ENCODE data around the gene KIF23. TPM values are rescaled to one million over a fixed set of nuclear protein-coding genes. Genes with fewer than 3 reads are reported as not detected.

The KIF23 gene
- total RNA-seq, 2 donors from 2014 or later, result 53.4 to 82.6 TPM

- no peaks in the 10 kb centered on the region for H3K27me3 ChIP-seq (ENCODE audit: control insufficient read depth, insufficient read depth, low read length, poor library complexity, severe bottlenecking)
- 18 to 49% methylated on average over 12 to 46 of the region's 46 CpGs for WGBS, 2 experiments (ENCODE audit: insufficient coverage in 1 of 2, insufficient read length in 1 of 2)
- Mint-ChIP-seq H3K4me1 (peaks cover 16% of the 10 kb centered on the region), H3K36me3 (ENCODE audit: low read depth) (peaks cover 7% of the 10 kb centered on the region), H3K27me3 (ENCODE audit: insufficient read depth) (peaks cover 4% of the 10 kb centered on the region), H3K27ac (peak overlapping the region; percentile 97), H3K4me3 (peak overlapping the region; percentile 64), H3K9me3 (no peaks in the 10 kb centered on the region)
- peak; percentile 99 for DNase-seq
- peak; percentile 93 for TF ChIP-seq CTCF (conservative IDR thresholded peaks at IDR 0.05)
- peak overlapping the region; percentile 81 for H3K4me3 ChIP-seq (ENCODE audit: low read length)
- peak overlapping the region; percentile 92 for H3K9ac ChIP-seq (ENCODE audit: extremely low read depth, low read length, poor library complexity, severe bottlenecking)
- no peaks in the 10 kb centered on the region for H3K9me3 ChIP-seq (ENCODE audit: control insufficient read depth, low read length)
- H3K27ac ChIP-seq (ENCODE audit: low read depth, low read length), result peak overlapping the region; percentile 87
- peaks cover 14% of the 10 kb centered on the region for H3K4me1 ChIP-seq (ENCODE audit: control insufficient read depth, insufficient read depth, low read length)
- no peaks in the 10 kb centered on the region for H3K36me3 ChIP-seq (ENCODE audit: control insufficient read depth, insufficient read depth, low read length)
Observed at GRCh38 chr15:69462493-69463181, 48.5 kb downstream of the KIF23 start.

GRCh38 chr15:69463182-69463756, 49.1 kb downstream of the KIF23 start:
- H3K4me1 Mint-ChIP-seq, result peaks cover 21% of the 10 kb centered on the region
- no peak for TF ChIP-seq CTCF (conservative IDR thresholded peaks at IDR 0.05)
- peak overlapping the region; percentile 64 for H3K4me3 Mint-ChIP-seq
- no peak for DNase-seq
- no peaks in the 10 kb centered on the region for H3K9me3 Mint-ChIP-seq
- H3K4me1 ChIP-seq (ENCODE audit: control insufficient read depth, insufficient read depth, low read length), result peaks cover 20% of the 10 kb centered on the region
- H3K36me3 Mint-ChIP-seq (ENCODE audit: low read depth), result peaks cover 7% of the 10 kb centered on the region
- 63 to 79% methylated on average over 12 of the region's 13 CpGs for WGBS, 2 experiments (ENCODE audit: insufficient coverage in 1 of 2, insufficient read length in 1 of 2)
- H3K27me3 ChIP-seq (ENCODE audit: control insufficient read depth, insufficient read depth, low read length, poor library complexity, severe bottlenecking), result no peaks in the 10 kb centered on the region
- H3K4me3 ChIP-seq (ENCODE audit: low read length), result peak overlapping the region; percentile 81
- H3K36me3 ChIP-seq (ENCODE audit: control insufficient read depth, insufficient read depth, low read length), result no peaks in the 10 kb centered on the region
- H3K9ac ChIP-seq (ENCODE audit: extremely low read depth, low read length, poor library complexity, severe bottlenecking), result peak overlapping the region; percentile 92
- peak overlapping the region; percentile 97 for H3K27ac Mint-ChIP-seq
- H3K27me3 Mint-ChIP-seq (ENCODE audit: insufficient read depth), result peaks cover 4% of the 10 kb centered on the region
- H3K9me3 ChIP-seq (ENCODE audit: control insufficient read depth, low read length), result no peaks in the 10 kb centered on the region
- peak overlapping the region; percentile 87 for H3K27ac ChIP-seq (ENCODE audit: low read depth, low read length)

- TF ChIP-seq CTCF (conservative IDR thresholded peaks at IDR 0.05), result no peak
Observed at GRCh38 chr15:69465253-69465652, 51.1 kb downstream of the KIF23 start.

More at GRCh38 chr15:69465253-69465652, 51.1 kb downstream of the KIF23 start:
- Histone ChIP-seq H3K9ac (ENCODE audit: extremely low read depth, low read length, poor library complexity, severe bottlenecking) (no peak overlapping the region), H3K27me3 (ENCODE audit: control insufficient read depth, insufficient read depth, low read length, poor library complexity, severe bottlenecking) (no peaks in the 10 kb centered on the region), H3K36me3 (ENCODE audit: control insufficient read depth, insufficient read depth, low read length) (no peaks in the 10 kb centered on the region), H3K27ac (ENCODE audit: low read depth, low read length) (no peak overlapping the region), H3K4me3 (ENCODE audit: low read length) (no peak overlapping the region), H3K4me1 (ENCODE audit: control insufficient read depth, insufficient read depth, low read length) (peaks cover 31% of the 10 kb centered on the region), H3K9me3 (ENCODE audit: control insufficient read depth, low read length) (no peaks in the 10 kb centered on the region)
- Mint-ChIP-seq H3K4me3 (no peak overlapping the region), H3K36me3 (ENCODE audit: low read depth) (no peaks in the 10 kb centered on the region), H3K27me3 (ENCODE audit: insufficient read depth) (peaks cover 11% of the 10 kb centered on the region), H3K4me1 (peaks cover 35% of the 10 kb centered on the region), H3K27ac (no peak overlapping the region), H3K9me3 (no peaks in the 10 kb centered on the region)
- WGBS, 2 experiments (ENCODE audit: insufficient coverage in 1 of 2, insufficient read length in 1 of 2), result 100% methylated on average over 1 of the region's 1 CpG
- DNase-seq, result peak; percentile 18

Measured in endodermal cell (in vitro differentiated cells).